ENCODE data around the gene IGFBP5.

DNA sequence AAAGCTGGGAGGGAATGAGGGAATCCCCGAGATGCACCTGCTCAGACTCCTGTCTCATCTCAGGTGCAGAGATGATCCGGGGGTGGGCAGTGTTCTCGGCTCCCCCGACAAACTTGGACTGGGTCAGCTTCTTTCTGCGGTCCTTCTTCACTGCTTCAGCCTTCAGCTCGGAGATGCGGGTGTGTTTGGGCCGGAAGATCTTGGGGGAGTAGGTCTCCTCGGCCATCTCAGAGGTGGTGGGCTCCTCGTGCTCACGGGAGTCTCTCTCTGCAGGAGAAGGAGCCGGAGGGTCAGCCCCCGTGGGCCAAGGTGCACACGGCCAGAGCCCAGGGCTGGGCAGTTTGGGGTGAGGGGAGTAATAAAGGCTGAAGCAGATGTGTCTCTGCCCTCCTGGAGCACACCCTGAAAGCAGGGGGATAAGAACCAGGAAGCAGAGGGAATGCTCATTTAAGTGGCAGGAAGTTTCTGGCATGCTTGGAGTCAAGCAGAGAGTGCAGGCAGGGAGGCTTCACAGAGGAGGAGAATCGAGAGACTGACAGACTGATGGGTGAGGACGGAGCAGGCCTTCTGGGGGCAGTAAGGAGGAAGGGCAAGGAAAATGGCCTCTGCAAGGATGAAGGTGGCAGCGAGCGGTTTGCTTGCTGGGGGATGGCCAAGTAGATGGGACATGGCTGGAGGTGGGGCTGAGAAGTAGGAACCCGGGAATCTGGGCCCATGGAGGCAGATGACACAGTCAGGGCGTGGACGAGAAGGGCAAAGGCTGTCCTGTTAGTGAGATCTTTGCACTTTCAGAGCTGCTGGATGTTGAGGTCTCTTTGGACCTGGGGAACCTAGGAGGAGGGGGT, 16.3 kb downstream of the IGFBP5 start:
- TF ChIP-seq, protein P1, sequence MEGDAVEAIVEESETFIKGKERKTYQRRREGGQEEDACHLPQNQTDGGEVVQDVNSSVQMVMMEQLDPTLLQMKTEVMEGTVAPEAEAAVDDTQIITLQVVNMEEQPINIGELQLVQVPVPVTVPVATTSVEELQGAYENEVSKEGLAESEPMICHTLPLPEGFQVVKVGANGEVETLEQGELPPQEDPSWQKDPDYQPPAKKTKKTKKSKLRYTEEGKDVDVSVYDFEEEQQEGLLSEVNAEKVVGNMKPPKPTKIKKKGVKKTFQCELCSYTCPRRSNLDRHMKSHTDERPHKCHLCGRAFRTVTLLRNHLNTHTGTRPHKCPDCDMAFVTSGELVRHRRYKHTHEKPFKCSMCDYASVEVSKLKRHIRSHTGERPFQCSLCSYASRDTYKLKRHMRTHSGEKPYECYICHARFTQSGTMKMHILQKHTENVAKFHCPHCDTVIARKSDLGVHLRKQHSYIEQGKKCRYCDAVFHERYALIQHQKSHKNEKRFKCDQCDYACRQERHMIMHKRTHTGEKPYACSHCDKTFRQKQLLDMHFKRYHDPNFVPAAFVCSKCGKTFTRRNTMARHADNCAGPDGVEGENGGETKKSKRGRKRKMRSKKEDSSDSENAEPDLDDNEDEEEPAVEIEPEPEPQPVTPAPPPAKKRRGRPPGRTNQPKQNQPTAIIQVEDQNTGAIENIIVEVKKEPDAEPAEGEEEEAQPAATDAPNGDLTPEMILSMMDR (IDR thresholded peaks at IDR 0.05; ENCODE audit: control extremely low read depth in 1 of 3, insufficient read depth in 1 of 3, low read depth in 1 of 3, low read length in 3 of 3) = no peak
- TF ChIP-seq SIN3A (conservative IDR thresholded peaks at IDR 0.05 in 1 of 2, IDR thresholded peaks at IDR 0.05 in 1 of 2; ENCODE audit: low read depth in 1 of 2, low read length in 2 of 2) = no peak
- no peak for TF ChIP-seq SP1 (IDR thresholded peaks at IDR 0.05; ENCODE audit: low read depth, low read length)
- TF ChIP-seq, protein P2, sequence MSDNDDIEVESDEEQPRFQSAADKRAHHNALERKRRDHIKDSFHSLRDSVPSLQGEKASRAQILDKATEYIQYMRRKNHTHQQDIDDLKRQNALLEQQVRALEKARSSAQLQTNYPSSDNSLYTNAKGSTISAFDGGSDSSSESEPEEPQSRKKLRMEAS (IDR thresholded peaks at IDR 0.05) = no peak
- TF ChIP-seq TAF1 (IDR thresholded peaks at IDR 0.05; ENCODE audit: low read depth, low read length) = no peak

Measured in H1 (cell line).